ENCODE data around the gene ANAPC2. TPM values are rescaled to one million over a fixed set of nuclear protein-coding genes. Genes with fewer than 3 reads are reported as not detected.

Gene ANAPC2
- total RNA-seq, 1 experiment from 2014 or later, result 80.9 TPM

DNA sequence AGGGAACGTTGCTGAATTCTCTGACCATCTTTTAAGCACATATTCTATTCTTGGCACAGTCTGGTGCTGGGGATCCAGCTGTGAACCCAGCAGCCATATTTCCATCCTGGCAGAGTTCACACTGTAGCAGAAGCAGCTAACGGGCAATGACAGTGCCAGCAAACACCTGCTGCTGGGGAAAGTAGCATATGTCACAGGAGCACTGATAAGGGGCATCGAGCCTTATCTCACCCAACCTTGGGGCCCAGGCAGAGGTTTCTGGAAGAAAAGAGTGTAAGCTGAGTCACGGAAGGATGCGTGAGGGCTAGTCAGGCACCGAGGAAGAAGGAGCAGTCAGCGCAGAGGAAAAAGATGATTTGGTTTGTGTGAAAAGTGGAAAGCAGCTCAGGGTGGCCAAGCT lies 18.2 kb upstream of the ANAPC2 start:
- Mint-ChIP-seq H3K4me1 (peaks cover 27% of the 10 kb centered on the region), H3K9me3 (no peaks in the 10 kb centered on the region), H3K27ac (peak overlapping the region; percentile 66), H3K4me3 (peak overlapping the region; percentile 97), H3K36me3 (peaks cover 24% of the 10 kb centered on the region), H3K27me3 (ENCODE audit: low read depth) (no peaks in the 10 kb centered on the region)
- POLR2A ChIA-PET, result no interaction called here
- TF ChIP-seq FOXJ3 (CRISPR knock-in tag; IDR thresholded peaks at IDR 0.05; ENCODE audit: borderline replicate concordance) (no peak), CREM (CRISPR knock-in tag; IDR thresholded peaks at IDR 0.05) (no peak), ZNF416 (CRISPR knock-in tag; IDR thresholded peaks at IDR 0.05) (no peak), SP1 (CRISPR knock-in tag; conservative IDR thresholded peaks at IDR 0.05) (no peak), TEAD4 (CRISPR knock-in tag; IDR thresholded peaks at IDR 0.05) (no peak), TP53 (CRISPR knock-in tag; IDR thresholded peaks at IDR 0.05) (no peak), NFYB (CRISPR knock-in tag; conservative IDR thresholded peaks at IDR 0.05; ENCODE audit: low read depth) (no peak)
- TF ChIP-seq, protein P1, sequence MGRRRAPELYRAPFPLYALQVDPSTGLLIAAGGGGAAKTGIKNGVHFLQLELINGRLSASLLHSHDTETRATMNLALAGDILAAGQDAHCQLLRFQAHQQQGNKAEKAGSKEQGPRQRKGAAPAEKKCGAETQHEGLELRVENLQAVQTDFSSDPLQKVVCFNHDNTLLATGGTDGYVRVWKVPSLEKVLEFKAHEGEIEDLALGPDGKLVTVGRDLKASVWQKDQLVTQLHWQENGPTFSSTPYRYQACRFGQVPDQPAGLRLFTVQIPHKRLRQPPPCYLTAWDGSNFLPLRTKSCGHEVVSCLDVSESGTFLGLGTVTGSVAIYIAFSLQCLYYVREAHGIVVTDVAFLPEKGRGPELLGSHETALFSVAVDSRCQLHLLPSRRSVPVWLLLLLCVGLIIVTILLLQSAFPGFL (CRISPR knock-in tag; IDR thresholded peaks at IDR 0.05; ENCODE audit: borderline replicate concordance), result no peak
- TF ChIP-seq, protein P2, sequence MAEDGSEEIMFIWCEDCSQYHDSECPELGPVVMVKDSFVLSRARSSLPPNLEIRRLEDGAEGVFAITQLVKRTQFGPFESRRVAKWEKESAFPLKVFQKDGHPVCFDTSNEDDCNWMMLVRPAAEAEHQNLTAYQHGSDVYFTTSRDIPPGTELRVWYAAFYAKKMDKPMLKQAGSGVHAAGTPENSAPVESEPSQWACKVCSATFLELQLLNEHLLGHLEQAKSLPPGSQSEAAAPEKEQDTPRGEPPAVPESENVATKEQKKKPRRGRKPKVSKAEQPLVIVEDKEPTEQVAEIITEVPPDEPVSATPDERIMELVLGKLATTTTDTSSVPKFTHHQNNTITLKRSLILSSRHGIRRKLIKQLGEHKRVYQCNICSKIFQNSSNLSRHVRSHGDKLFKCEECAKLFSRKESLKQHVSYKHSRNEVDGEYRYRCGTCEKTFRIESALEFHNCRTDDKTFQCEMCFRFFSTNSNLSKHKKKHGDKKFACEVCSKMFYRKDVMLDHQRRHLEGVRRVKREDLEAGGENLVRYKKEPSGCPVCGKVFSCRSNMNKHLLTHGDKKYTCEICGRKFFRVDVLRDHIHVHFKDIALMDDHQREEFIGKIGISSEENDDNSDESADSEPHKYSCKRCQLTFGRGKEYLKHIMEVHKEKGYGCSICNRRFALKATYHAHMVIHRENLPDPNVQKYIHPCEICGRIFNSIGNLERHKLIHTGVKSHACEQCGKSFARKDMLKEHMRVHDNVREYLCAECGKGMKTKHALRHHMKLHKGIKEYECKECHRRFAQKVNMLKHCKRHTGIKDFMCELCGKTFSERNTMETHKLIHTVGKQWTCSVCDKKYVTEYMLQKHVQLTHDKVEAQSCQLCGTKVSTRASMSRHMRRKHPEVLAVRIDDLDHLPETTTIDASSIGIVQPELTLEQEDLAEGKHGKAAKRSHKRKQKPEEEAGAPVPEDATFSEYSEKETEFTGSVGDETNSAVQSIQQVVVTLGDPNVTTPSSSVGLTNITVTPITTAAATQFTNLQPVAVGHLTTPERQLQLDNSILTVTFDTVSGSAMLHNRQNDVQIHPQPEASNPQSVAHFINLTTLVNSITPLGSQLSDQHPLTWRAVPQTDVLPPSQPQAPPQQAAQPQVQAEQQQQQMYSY (CRISPR knock-in tag; IDR thresholded peaks at IDR 0.05), result no peak
- CTCF ChIA-PET, result interaction anchor here (1.2 kb wide), 1 partner anchor 21 kb away, joined by 4 read pairs; the partner anchor contains the start of gene RNF224
- no peak for DNase-seq (ENCODE audit: low spot score)
- ATAC-seq, result no peak

DNA sequence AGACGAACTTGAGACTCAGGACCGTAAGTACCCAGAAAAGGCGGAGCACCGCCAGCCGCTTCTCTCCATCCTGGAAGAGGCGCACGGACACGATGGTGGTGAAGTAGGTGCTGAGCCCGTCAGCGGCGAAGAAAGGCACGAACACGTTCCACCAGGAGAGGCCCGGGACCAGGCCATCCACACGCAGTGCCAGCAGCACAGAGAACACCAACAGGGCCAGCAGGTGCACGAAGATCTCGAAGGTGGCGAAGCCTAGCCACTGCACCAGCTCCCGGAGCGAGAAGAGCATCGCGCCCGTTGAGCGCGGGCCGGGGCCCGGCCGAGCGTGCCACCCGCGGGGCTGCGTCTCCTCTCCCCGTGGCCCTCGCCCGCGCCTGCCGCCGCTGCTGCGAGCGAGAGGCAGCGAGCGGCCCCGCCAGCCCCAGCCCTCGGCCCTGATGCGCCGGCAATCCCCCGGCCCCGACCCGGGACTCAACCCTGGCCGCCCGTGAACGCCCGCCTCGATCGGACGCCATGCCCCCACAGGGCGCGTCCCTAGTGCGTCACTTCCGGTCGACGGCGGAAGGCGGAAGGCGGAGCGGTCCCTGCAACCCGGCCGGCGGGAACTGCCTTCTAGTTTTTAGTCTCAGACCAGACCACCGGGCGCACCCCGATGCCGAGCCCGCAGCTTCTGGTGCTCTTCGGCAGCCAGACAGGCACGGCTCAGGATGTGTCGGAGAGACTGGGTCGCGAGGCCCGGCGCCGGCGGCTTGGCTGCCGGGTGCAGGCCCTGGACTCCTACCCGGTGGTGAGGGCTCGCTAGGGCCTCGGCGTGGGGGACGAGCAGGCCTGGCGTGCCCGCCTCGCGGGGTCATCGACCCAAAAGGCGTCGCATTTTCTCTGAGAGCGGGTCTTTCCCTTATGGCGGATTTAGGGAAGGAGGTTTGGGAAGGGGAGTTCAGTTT lies 17.0 kb upstream of the ANAPC2 start, which contains the start of the genes NDOR1 and TMEM203:
NDOR1 (plus strand) TSS at position 575 of the 944 bp plus-strand sequence; CDS start at position 653, 78 bp downstream.
TMEM203 (minus strand) TSS at position 523 of the 944 bp plus-strand sequence; CDS start at position 289, 234 bp downstream.
- ATAC-seq (peak; percentile 2; the same call in 1 of the 2 replicates), DNase-seq (ENCODE audit: low spot score) (peak; percentile 95)
- Mint-ChIP-seq H3K9me3 (no peaks in the 10 kb centered on the region), H3K27ac (peak within 1 kb of the TSS; percentile 82), H3K36me3 (peaks cover 24% of the 10 kb centered on the region), H3K27me3 (ENCODE audit: low read depth) (no peaks in the 10 kb centered on the region), H3K4me1 (peaks cover 31% of the 10 kb centered on the region), H3K4me3 (peak within 1 kb of the TSS; percentile 97)
- ChIA-PET POLR2A (interaction anchor here (1.4 kb wide), 1 partner anchor 17 kb away, joined by 4 read pairs; the partner anchor contains the start of gene SSNA1), CTCF (interaction anchor here (0.9 to 1.8 kb wide), 4 partner anchors 15 to 32 kb away, joined by 3 to 6 read pairs (median 4); partner anchors contain the start of gene SSNA1)
- TF ChIP-seq, protein P3, sequence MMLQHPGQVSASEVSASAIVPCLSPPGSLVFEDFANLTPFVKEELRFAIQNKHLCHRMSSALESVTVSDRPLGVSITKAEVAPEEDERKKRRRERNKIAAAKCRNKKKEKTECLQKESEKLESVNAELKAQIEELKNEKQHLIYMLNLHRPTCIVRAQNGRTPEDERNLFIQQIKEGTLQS (CRISPR knock-in tag; conservative IDR thresholded peaks at IDR 0.05), result no peak
- TF ChIP-seq ZNF263 (CRISPR knock-in tag; IDR thresholded peaks at IDR 0.05; ENCODE audit: low read depth) (no peak), ZNF317 (CRISPR knock-in tag; IDR thresholded peaks at IDR 0.05; ENCODE audit: borderline replicate concordance, low read depth) (no peak), ZNF416 (CRISPR knock-in tag; IDR thresholded peaks at IDR 0.05) (no peak), IRF2 (CRISPR knock-in tag; IDR thresholded peaks at IDR 0.05; ENCODE audit: borderline replicate concordance, low read depth) (no peak), OVOL2 (CRISPR knock-in tag; IDR thresholded peaks at IDR 0.05; ENCODE audit: borderline replicate concordance) (no peak), ZBTB21 (CRISPR knock-in tag; IDR thresholded peaks at IDR 0.05; ENCODE audit: borderline replicate concordance) (no peak), TP53 (CRISPR knock-in tag; IDR thresholded peaks at IDR 0.05) (no peak), CREB1 (CRISPR knock-in tag; IDR thresholded peaks at IDR 0.05) (no peak; the same call in 1 of the 2 replicates)
- TF ChIP-seq, protein P4, sequence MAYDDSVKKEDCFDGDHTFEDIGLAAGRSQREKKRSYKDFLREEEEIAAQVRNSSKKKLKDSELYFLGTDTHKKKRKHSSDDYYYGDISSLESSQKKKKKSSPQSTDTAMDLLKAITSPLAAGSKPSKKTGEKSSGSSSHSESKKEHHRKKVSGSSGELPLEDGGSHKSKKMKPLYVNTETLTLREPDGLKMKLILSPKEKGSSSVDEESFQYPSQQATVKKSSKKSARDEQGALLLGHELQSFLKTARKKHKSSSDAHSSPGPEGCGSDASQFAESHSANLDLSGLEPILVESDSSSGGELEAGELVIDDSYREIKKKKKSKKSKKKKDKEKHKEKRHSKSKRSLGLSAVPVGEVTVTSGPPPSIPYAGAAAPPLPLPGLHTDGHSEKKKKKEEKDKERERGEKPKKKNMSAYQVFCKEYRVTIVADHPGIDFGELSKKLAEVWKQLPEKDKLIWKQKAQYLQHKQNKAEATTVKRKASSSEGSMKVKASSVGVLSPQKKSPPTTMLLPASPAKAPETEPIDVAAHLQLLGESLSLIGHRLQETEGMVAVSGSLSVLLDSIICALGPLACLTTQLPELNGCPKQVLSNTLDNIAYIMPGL (CRISPR knock-in tag; IDR thresholded peaks at IDR 0.05), result peak; percentile 64; the same call in 1 of the 2 replicates
- TF ChIP-seq, protein P5, sequence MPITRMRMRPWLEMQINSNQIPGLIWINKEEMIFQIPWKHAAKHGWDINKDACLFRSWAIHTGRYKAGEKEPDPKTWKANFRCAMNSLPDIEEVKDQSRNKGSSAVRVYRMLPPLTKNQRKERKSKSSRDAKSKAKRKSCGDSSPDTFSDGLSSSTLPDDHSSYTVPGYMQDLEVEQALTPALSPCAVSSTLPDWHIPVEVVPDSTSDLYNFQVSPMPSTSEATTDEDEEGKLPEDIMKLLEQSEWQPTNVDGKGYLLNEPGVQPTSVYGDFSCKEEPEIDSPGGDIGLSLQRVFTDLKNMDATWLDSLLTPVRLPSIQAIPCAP (CRISPR knock-in tag; IDR thresholded peaks at IDR 0.05), result no peak
- TF ChIP-seq, protein P6, sequence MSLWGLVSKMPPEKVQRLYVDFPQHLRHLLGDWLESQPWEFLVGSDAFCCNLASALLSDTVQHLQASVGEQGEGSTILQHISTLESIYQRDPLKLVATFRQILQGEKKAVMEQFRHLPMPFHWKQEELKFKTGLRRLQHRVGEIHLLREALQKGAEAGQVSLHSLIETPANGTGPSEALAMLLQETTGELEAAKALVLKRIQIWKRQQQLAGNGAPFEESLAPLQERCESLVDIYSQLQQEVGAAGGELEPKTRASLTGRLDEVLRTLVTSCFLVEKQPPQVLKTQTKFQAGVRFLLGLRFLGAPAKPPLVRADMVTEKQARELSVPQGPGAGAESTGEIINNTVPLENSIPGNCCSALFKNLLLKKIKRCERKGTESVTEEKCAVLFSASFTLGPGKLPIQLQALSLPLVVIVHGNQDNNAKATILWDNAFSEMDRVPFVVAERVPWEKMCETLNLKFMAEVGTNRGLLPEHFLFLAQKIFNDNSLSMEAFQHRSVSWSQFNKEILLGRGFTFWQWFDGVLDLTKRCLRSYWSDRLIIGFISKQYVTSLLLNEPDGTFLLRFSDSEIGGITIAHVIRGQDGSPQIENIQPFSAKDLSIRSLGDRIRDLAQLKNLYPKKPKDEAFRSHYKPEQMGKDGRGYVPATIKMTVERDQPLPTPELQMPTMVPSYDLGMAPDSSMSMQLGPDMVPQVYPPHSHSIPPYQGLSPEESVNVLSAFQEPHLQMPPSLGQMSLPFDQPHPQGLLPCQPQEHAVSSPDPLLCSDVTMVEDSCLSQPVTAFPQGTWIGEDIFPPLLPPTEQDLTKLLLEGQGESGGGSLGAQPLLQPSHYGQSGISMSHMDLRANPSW (CRISPR knock-in tag; conservative IDR thresholded peaks at IDR 0.05; ENCODE audit: low read depth), result no peak
- TF ChIP-seq, protein P7, sequence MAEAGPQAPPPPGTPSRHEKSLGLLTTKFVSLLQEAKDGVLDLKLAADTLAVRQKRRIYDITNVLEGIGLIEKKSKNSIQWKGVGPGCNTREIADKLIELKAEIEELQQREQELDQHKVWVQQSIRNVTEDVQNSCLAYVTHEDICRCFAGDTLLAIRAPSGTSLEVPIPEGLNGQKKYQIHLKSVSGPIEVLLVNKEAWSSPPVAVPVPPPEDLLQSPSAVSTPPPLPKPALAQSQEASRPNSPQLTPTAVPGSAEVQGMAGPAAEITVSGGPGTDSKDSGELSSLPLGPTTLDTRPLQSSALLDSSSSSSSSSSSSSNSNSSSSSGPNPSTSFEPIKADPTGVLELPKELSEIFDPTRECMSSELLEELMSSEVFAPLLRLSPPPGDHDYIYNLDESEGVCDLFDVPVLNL (CRISPR knock-in tag; IDR thresholded peaks at IDR 0.05; ENCODE audit: borderline replicate concordance, low read depth), result peak; percentile 72

Data from WTC11 (cell line).